NCI-H774 (cell line): Measurements from ENCODE around the gene PRKAB1.
A peak's percentile ranks its signal among the peaks of the same experiment; 100 is the strongest.
"Not testable (repeated sequence)": the region's sequence is repeated elsewhere in the genome, so short reads cannot be mapped to it uniquely, and the experiment has no call there.

Experiments
- DNase-seq: peaks from one replicate; lab custom pipeline; 2025; lab: John Stamatoyannopoulos, UW

Gene PRKAB1

GRCh38 chr12:119667577-119668323 is at the start of gene PRKAB1:
TSS of gene PRKAB1 (plus strand) at chr12:119668133. CDS start at chr12:119668245, 112 bp downstream.
- DNase-seq = peak; percentile 99

- DNase-seq = not testable (repeated sequence)
Observed at GRCh38 chr12:119618328-119618896, 49.5 kb upstream of the PRKAB1 start.

GRCh38 chr12:119620490-119620889 is 47.4 kb upstream of the PRKAB1 start:
- DNase-seq = no peak

GRCh38 chr12:119621878-119622277 is 46.1 kb upstream of the PRKAB1 start:
- no peak for DNase-seq

GRCh38 chr12:119624966-119625365 is 43.0 kb upstream of the PRKAB1 start:
- peak; percentile 63 for DNase-seq

GRCh38 chr12:119627019-119627643 is 40.8 kb upstream of the PRKAB1 start:
- no peak for DNase-seq

GRCh38 chr12:119627686-119628085 is 40.2 kb upstream of the PRKAB1 start:
- no peak for DNase-seq

- DNase-seq = no peak
Observed at GRCh38 chr12:119630223-119630780, 37.6 kb upstream of the PRKAB1 start.

- DNase-seq = no peak
Observed at GRCh38 chr12:119630962-119631550, 36.9 kb upstream of the PRKAB1 start.

- DNase-seq = no peak
Observed at GRCh38 chr12:119631930-119632678, 35.8 kb upstream of the PRKAB1 start.

GRCh38 chr12:119634743-119635142 is 33.2 kb upstream of the PRKAB1 start:
- no peak for DNase-seq

- no peak for DNase-seq
Observed at GRCh38 chr12:119642986-119643385, 24.9 kb upstream of the PRKAB1 start.

GRCh38 chr12:119644930-119645329 is 23.0 kb upstream of the PRKAB1 start:
- no peak for DNase-seq

- no peak for DNase-seq
Observed at GRCh38 chr12:119645535-119646059, 22.3 kb upstream of the PRKAB1 start.

GRCh38 chr12:119649202-119649808 is 18.6 kb upstream of the PRKAB1 start:
- no peak for DNase-seq

- no peak for DNase-seq
Observed at GRCh38 chr12:119652665-119653064, 15.3 kb upstream of the PRKAB1 start.

GRCh38 chr12:119657001-119657400 is 10.9 kb upstream of the PRKAB1 start:
- DNase-seq = not testable (repeated sequence)

- not testable (repeated sequence) for DNase-seq
Observed at GRCh38 chr12:119658166-119658565, 9.8 kb upstream of the PRKAB1 start.

GRCh38 chr12:119659289-119659897 is 8.5 kb upstream of the PRKAB1 start:
- peak; percentile 14 for DNase-seq

GRCh38 chr12:119660076-119660475 is 7.9 kb upstream of the PRKAB1 start:
- no peak for DNase-seq

GRCh38 chr12:119661882-119662281 is 6.1 kb upstream of the PRKAB1 start:
- DNase-seq = peak; percentile 12
